Keratinocyte (primary cell): Measurements from ENCODE around the gene KCNJ16. TPM values are rescaled to one million over a fixed set of nuclear protein-coding genes. Genes with fewer than 3 reads are reported as not detected.

Source experiments
- DNase-seq: peaks from one replicate; pipeline ENCODE4 v3.0.0-alpha.2; 2011; ENCODE audit warnings: low read depth, missing footprints, low spot score
- FAIRE-seq: peaks from 2 replicates; lab custom pipeline; 2011; peaks lifted over from hg19 to GRCh38; lab: Jason Lieb, UNC
- H2AFZ ChIP-seq: 2 replicates; pipeline ENCODE4 v1.6.0; 2012; ENCODE audit warnings: low read length, control low read depth, inconsistent platforms; ENCODE audit not compliant: control insufficient read depth
- H3K27ac ChIP-seq: 2 replicates; pipeline ENCODE4 v1.5.1; 2011; ENCODE audit warnings: low read length; ENCODE audit not compliant: control insufficient read depth, insufficient read depth
- H3K27me3 ChIP-seq: 3 replicates; pipeline ENCODE4 v1.6.0; 2011; ENCODE audit warnings: low read length; ENCODE audit not compliant: control insufficient read depth, insufficient read depth; ENCODE audit errors: extremely low read depth
- H3K36me3 ChIP-seq, 2 experiments: 2 replicates in 1 of 2; 3 replicates in 1 of 2; pipeline ENCODE4 v1.5.1; 2011; ENCODE audit warnings: low read length in 2 of 2, mild to moderate bottlenecking in 1 of 2; ENCODE audit not compliant: control insufficient read depth in 2 of 2, insufficient read depth in 2 of 2; ENCODE audit errors: extremely low read depth in 1 of 2
- H3K4me1 ChIP-seq: 3 replicates; pipeline ENCODE4 v1.5.1; 2011; ENCODE audit warnings: low read length; ENCODE audit not compliant: control insufficient read depth, insufficient read depth; ENCODE audit errors: extremely low read depth
- H3K4me2 ChIP-seq: 3 replicates; pipeline ENCODE4 v1.6.0; 2011; ENCODE audit warnings: low read depth, low read length; ENCODE audit not compliant: control insufficient read depth, insufficient read depth; ENCODE audit errors: extremely low read depth
- H3K4me3 ChIP-seq, 3 experiments: fragments of 200-600 bp in 1 of 3; sonication (generic) in 1 of 3; 2 replicates in 2 of 3; 3 replicates in 1 of 3; pipeline ENCODE4 v1.5.1; 2011 to 2016; ENCODE audit warnings: low read length in 3 of 3, mild to moderate bottlenecking in 3 of 3, control low read depth in 2 of 3, inconsistent platforms in 1 of 3, low read depth in 1 of 3, mixed read lengths in 1 of 3, mixed run types in 1 of 3, moderate library complexity in 1 of 3; ENCODE audit not compliant: control insufficient read depth in 2 of 3, insufficient read depth in 2 of 3; ENCODE audit errors: extremely low read depth in 1 of 3
- H3K79me2 ChIP-seq: 2 replicates; pipeline ENCODE4 v1.6.0; 2012; ENCODE audit warnings: low read length; ENCODE audit not compliant: control insufficient read depth, insufficient read depth
- H3K9ac ChIP-seq: 3 replicates; pipeline ENCODE4 v1.6.0; 2011; ENCODE audit warnings: low read length; ENCODE audit not compliant: control insufficient read depth, insufficient read depth; ENCODE audit errors: extremely low read depth
- H3K9me1 ChIP-seq: 3 replicates; pipeline ENCODE4 v1.6.0; 2011; ENCODE audit warnings: low read length; ENCODE audit not compliant: control insufficient read depth, insufficient read depth; ENCODE audit errors: extremely low read depth
- H3K9me3 ChIP-seq: 2 replicates; pipeline ENCODE4 v1.5.1; 2012; ENCODE audit warnings: low read depth, low read length; ENCODE audit not compliant: control insufficient read depth
- H4K20me1 ChIP-seq: 3 replicates; pipeline ENCODE4 v1.6.0; 2011; ENCODE audit warnings: low read length; ENCODE audit not compliant: control insufficient read depth, insufficient read depth; ENCODE audit errors: extremely low read depth
- EZH2 ChIP-seq: IDR thresholded peaks from one replicate; pipeline ENCODE4 v1.6.1; 2012; ENCODE audit warnings: inconsistent platforms, mild to moderate bottlenecking, low read length, moderate library complexity
- dilution Hi-C: fragments of 300-500 bp; cut with MboI; formaldehyde crosslinking; loops from one replicate; pipeline ENCODE4 v1.7.0; 2020; ENCODE audit warnings: low sequenced_read_pairs; ENCODE audit not compliant: extremely low pct_ligation_motif_present
- polyA plus RNA-seq, 5 experiments: library from polyadenylated mRNA; depleted of rRNA in 3 of 5; stranded (reverse) in 3 of 5; stranded (forward) in 1 of 5; unstranded in 1 of 5; fragments of >200 nt; gene quantifications; 1 replicate in 1 of 5; 2 replicates in 3 of 5; 3 replicates in 1 of 5; pipeline versions ENCODE4 v1.2.1 to v1.2.3, GENCODE V29; 2011 to 2012; ENCODE audit warnings: missing spikeins in 2 of 5, low read depth in 1 of 5, low replicate concordance in 1 of 5
- TF ChIP-seq, protein P1 (sequence below), 3 experiments: IDR thresholded peaks in 1 of 3; conservative IDR thresholded peaks in 1 of 3; optimal IDR thresholded peaks in 1 of 3; 2 replicates in 2 of 3; 3 replicates in 1 of 3; pipeline versions ENCODE3 to v1.5.1; 2011; ENCODE audit warnings: low read length in 3 of 3, mild to moderate bottlenecking in 3 of 3, moderate library complexity in 2 of 3, control low read depth in 1 of 3, inconsistent platforms in 1 of 3; ENCODE audit not compliant: insufficient read depth in 2 of 3; ENCODE audit errors: extremely low read depth in 1 of 3

Gene KCNJ16
- polyA plus RNA-seq, 1 donor (not counting 4 experiments of a cell fraction or from before 2014, with no cell fraction given) = not detected

DNA sequence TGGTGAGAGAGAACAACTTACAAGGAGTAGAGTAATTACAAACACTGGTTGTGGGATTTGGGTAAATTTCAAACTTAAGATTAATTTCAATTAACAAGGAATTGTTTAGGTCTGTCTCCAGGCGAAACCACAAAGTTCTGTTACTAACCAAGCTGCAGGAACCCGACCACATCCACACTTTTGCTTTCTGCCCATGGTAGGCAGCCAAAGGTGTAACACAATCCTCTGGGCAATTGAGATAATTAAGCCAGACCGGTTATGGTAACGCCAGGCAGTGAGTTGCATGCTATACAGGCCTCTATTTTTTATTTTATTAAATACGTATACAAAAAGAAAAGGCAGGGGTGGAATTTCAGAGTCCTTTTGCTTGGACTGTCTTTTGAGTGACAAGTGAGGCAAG is 106.4 kb downstream of the KCNJ16 start:
- no peaks in the 10 kb centered on the region for H4K20me1 ChIP-seq
- no peaks in the 10 kb centered on the region for H3K36me3 ChIP-seq
- TF ChIP-seq, protein P1, sequence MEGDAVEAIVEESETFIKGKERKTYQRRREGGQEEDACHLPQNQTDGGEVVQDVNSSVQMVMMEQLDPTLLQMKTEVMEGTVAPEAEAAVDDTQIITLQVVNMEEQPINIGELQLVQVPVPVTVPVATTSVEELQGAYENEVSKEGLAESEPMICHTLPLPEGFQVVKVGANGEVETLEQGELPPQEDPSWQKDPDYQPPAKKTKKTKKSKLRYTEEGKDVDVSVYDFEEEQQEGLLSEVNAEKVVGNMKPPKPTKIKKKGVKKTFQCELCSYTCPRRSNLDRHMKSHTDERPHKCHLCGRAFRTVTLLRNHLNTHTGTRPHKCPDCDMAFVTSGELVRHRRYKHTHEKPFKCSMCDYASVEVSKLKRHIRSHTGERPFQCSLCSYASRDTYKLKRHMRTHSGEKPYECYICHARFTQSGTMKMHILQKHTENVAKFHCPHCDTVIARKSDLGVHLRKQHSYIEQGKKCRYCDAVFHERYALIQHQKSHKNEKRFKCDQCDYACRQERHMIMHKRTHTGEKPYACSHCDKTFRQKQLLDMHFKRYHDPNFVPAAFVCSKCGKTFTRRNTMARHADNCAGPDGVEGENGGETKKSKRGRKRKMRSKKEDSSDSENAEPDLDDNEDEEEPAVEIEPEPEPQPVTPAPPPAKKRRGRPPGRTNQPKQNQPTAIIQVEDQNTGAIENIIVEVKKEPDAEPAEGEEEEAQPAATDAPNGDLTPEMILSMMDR (optimal IDR thresholded peaks at IDR 0.05 in 1 of 3, IDR thresholded peaks at IDR 0.05 in 1 of 3, conservative IDR thresholded peaks at IDR 0.05 in 1 of 3; ENCODE audit: extremely low read depth in 1 of 3, insufficient read depth in 2 of 3, low read length in 3 of 3) = no peak
- TF ChIP-seq EZH2 = no peak
- H3K27ac ChIP-seq = no peak overlapping the region
- H3K9ac ChIP-seq = no peak overlapping the region
- dilution Hi-C loops = no loop called here
- peaks cover 21% of the 10 kb centered on the region for H3K4me1 ChIP-seq
- H3K79me2 ChIP-seq = no peaks in the 10 kb centered on the region
- no peaks in the 10 kb centered on the region for H3K9me3 ChIP-seq
- no peak overlapping the region for H3K4me3 ChIP-seq
- no peak overlapping the region for H2AFZ ChIP-seq
- H3K9me1 ChIP-seq = no peaks in the 10 kb centered on the region
- FAIRE-seq (peak; percentile 9), DNase-seq (no peak)
- no peaks in the 10 kb centered on the region for H3K27me3 ChIP-seq
- H3K4me2 ChIP-seq = peak overlapping the region; percentile 51

DNA sequence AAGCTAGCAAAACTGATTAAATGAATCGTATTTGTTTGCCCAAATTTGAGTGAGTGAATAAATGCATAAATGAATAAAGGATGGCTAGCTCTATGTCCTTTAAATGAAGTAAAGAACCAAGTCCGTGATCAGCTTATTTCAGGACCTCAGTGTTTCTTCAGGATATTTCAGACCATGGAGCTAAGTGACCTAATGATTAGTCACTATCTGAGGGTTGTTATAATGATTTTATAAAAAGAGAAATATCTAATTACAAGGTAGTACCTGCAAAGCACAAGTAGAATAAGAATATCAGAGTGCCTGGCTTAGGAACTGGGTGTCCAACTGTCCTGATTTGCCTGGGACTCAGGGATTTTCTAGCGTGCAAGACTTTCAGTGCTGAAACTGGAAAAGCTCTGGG is 106.8 kb downstream of the KCNJ16 start:
- no peak for DNase-seq
- Histone ChIP-seq H3K27me3 (no peaks in the 10 kb centered on the region), H3K4me1 (peaks cover 21% of the 10 kb centered on the region), H3K9me1 (no peaks in the 10 kb centered on the region), H4K20me1 (no peaks in the 10 kb centered on the region), H3K36me3 (no peaks in the 10 kb centered on the region), H2AFZ (no peak overlapping the region), H3K9me3 (no peaks in the 10 kb centered on the region), H3K9ac (no peak overlapping the region), H3K4me2 (peak overlapping the region; percentile 51), H3K27ac (no peak overlapping the region), H3K79me2 (no peaks in the 10 kb centered on the region), H3K4me3 (no peak overlapping the region)
- peak; percentile 52 for FAIRE-seq
- TF ChIP-seq, protein P1 (optimal IDR thresholded peaks at IDR 0.05 in 1 of 3, IDR thresholded peaks at IDR 0.05 in 1 of 3, conservative IDR thresholded peaks at IDR 0.05 in 1 of 3; ENCODE audit: extremely low read depth in 1 of 3, insufficient read depth in 2 of 3, low read length in 3 of 3) = no peak
- TF ChIP-seq EZH2 = no peak
- dilution Hi-C loops = no loop called here
